Left cardiac atrium (tissue), 4 donors: ENCODE results near the gene SEPTIN1. TPM values are rescaled to one million over a fixed set of nuclear protein-coding genes. Genes with fewer than 3 reads are reported as not detected.
"Not testable (repeated sequence)": the region's sequence is repeated elsewhere in the genome, so short reads cannot be mapped to it uniquely, and the experiment has no call there.

Source experiments
- ATAC-seq, 2 donors: fragments of 200-7000 bp; cut with Tn5 transposase; one replicate each; pipeline ENCODE4 v1.9.1; 2020; ENCODE audit warnings: mild to moderate bottlenecking in 2 of 2, moderate library complexity in 2 of 2
- DNase-seq: peaks from one replicate; pipeline ENCODE4 v3.0.0-alpha.2; 2020
- intact Hi-C, 2 donors: fragments of 100-400 bp; cut with DNase I; formaldehyde crosslinking; loops; one replicate each; pipeline versions ENCODE4 v1.14.1 to v1.15.1; 2022 to 2023
- total RNA-seq, 2 donors: library from RNA; stranded (reverse); fragmentation: NEBNext Ultra II Directional; extraction: Animal tissue kit (Norgen Biotek cat#: 25700); gene quantifications; one replicate each; pipeline ENCODE4 v1.2.1, GENCODE V29; 2021
- donor health status: DM: no; HTN: yes; CAD: no.
- donor health status: DM: no; HTN: yes; CAD: no; lungs with severe emphysema.
- donor health status: DM: yes; HTN: yes; CAD: no.
- donor health status: Dilated cardiomyopathy.

Gene SEPTIN1
- total RNA-seq, 2 donors from 2014 or later, result 2.0 to 3.4 TPM

DNA sequence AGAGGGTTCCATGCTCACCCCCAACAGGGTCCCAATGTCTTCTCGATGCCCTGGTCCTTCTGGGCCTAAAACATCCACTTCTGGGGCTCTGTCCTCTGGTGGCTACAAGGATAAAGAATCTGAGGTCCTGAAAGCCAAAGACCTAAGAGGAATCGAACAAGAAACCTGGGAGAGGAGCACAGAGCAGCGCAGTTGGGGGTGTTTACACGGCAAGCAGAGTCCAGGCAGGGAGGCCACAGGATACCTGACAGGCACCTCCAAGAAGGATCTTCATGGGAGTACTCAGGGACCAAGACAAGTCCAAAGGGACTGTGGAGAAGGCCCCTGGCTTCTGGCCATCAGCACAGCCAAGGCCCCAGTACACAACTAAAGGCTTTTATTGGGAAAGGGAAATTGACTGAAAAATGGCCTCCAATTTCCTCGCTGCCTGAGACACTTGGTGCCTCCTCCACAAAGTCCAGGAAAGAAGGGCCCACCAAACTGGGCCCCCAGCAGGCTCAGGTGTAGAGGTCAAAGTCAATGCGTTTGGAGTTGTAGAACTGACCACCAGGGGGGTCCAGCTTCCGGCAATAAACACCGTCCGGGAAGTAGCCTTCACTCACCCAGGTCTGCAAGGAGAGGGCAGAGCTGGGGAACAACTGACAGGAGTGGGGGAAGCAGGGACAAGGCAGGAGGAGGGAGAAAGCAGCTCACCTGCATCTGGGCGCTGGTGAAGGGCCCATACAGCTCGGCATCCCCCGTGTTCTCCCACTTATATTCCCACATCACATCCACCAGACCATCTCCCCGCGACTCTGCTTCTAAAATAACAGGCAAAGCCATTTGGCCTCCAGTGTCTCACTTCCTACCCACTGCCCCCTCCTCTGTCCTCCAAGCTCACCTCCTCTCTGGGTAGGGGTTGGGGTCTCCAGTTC, 29.6 kb downstream of the SEPTIN1 start:
- ATAC-seq (no peak), DNase-seq (no peak)
- intact Hi-C loops, result loop anchor here in 1 of 2 donors (10.0 kb wide), 1 partner anchor 52 kb away; the partner anchor contains the start of gene ZNF771

- peak; percentile 87 for DNase-seq
- peak; percentile 44 to 61 for ATAC-seq
- intact Hi-C loops, result loop anchor here in 1 of 2 donors (10.0 kb wide), 1 partner anchor 53 kb away; the partner anchor contains the start of gene ZNF771
Observed at GRCh38 chr16:30351586-30352419, 30.6 kb downstream of the SEPTIN1 start.

DNA sequence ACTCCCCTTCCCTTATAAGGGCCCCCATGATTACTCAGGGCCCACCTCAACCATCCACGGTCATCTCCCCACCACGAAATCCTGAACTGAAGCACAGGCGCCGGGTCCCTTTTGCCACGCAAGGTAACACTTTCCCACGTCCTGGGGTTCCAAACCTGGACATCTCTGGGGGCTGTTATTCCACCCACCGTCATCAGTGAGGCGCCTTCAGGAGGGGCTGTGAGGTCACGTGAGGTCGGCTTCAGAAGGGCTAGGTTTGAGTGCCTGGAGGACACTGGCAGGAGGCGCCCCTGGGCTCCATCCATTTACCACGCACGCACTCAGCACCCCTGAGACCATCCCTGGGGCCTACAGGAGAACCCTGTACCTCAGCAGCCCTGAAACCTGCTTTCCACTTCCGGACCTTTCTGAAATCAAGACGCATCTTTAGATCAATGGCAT, 31.3 kb downstream of the SEPTIN1 start:
- DNase-seq, result no peak
- ATAC-seq, result no peak
- intact Hi-C loops, result loop anchor here in 1 of 2 donors (10.0 kb wide), 1 partner anchor 54 kb away; the partner anchor contains the start of gene ZNF771

GRCh38 chr16:30350134-30350871, 32.1 kb downstream of the SEPTIN1 start:
- DNase-seq (no peak), ATAC-seq (no peak)
- intact Hi-C loops, result loop anchor here in 1 of 2 donors (10.0 kb wide), 1 partner anchor 54 kb away; the partner anchor contains the start of gene ZNF771

DNA sequence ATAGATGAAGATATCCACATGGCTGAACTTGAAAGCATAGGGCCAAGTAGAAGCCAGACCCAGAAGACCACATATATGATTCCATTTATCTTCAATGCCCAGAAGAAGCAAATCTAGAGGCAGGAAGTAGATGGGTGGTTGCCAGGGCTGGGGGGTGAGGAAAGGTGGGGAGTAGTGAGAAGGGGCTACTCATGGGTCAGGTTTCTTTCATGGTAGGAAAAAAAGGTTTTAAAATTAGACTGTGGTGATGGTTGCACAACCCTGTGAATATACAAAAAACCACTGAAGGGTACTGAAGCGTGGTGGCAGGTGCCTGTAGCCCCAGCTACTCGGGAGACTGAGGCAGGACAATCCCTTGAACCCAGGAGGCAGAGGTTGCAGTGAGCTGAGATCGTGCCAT, 32.7 kb downstream of the SEPTIN1 start:
- intact Hi-C loops, result loop anchor here in 1 of 2 donors (10.0 kb wide), 1 partner anchor 55 kb away; the partner anchor contains the start of gene ZNF771
- ATAC-seq (no peak), DNase-seq (no peak)

DNA sequence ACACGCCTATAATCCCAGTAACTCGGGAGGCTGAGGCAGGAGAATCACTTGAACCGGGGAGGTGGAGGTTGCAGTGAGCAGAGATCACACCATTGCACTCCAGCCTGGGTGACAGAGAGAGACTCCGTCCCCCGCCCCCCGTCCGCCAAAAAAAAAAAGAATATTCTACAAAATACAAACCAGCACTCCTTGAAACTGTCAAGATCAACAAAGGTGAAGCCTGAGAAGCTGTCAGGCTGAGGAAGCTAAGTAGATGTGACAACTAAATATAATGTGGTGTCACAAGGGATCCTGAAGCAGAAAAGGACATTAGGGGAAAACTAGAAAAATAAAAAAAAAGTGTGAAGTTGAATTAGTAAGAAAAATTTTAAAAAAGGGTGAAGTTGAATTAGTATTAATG, 33.4 kb downstream of the SEPTIN1 start:
- intact Hi-C loops, result no loop called here
- DNase-seq (no peak), ATAC-seq (no peak)

DNA sequence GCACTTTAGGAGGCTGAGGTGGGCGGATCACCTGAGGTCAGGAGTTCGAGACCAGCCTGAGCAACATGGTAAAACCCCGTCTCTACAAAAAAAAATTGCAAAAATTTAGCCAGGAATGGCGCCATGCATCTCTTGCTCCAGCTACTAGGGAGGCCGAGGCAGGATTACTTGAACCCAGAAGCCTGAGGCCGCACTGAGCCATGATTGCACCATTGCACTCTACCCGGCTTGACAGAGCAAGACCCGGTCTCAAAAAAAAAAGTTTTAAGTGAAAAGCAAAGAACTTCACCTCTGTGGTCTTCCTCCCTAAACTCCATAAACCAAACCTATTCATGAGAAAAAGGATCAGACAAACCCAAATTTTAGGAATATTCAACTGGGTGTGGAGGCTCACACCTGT, 34.2 kb downstream of the SEPTIN1 start:
- intact Hi-C loops, result no loop called here
- no peak for DNase-seq
- no peak for ATAC-seq

DNA sequence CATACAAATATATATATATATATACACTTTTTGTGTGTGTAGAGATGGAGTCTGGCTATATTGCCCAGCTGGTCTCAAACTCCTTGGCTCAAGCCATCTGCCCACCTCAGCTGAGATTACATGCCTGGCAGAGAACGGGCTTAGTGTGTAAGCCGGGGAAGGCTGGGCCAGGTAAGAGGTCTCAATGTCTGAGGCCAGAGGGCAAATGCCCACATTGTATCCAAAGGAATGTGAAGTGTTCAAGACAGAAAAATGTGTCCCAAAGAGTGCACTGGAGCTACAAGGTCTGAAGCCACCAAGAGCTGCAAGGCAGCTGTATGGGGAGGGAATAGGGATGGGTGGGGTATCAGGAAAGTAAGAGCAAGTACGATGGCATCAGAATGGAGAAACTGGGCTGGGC, 36.1 kb downstream of the SEPTIN1 start:
- intact Hi-C loops, result no loop called here
- DNase-seq, result no peak
- no peak for ATAC-seq

GRCh38 chr16:30343491-30343820, 38.9 kb downstream of the SEPTIN1 start:
- intact Hi-C loops, DNase-seq: not testable (repeated sequence)

GRCh38 chr16:30342751-30343490, 39.4 kb downstream of the SEPTIN1 start:
- no peak for DNase-seq
- ATAC-seq, result no peak

More at GRCh38 chr16:30343491-30343820, 38.9 kb downstream of the SEPTIN1 start:
- not testable (repeated sequence) for ATAC-seq

DNA sequence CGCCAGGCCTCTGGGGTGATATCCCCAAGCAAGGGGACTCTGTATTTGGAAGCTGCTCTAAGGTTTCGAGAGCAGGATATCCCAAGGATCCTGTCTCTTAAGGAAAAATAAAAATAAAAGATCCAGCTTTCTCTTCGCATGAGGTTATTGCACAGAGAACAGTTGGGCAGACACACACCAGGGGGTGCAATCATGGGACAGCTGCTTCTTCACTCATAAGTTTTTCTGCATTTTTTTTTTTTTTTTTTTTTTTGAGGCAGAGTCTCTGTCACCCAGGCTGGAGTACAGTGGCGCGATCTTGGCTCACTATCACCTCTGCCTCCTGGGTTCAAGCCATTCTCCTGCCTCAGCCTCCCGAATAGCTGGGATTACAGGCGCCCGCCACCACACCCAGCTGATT, 40.4 kb downstream of the SEPTIN1 start:
- intact Hi-C loops, ATAC-seq, DNase-seq: not testable (repeated sequence)

More at GRCh38 chr16:30342751-30343490, 39.4 kb downstream of the SEPTIN1 start:
- intact Hi-C loops, result no loop called here

DNA sequence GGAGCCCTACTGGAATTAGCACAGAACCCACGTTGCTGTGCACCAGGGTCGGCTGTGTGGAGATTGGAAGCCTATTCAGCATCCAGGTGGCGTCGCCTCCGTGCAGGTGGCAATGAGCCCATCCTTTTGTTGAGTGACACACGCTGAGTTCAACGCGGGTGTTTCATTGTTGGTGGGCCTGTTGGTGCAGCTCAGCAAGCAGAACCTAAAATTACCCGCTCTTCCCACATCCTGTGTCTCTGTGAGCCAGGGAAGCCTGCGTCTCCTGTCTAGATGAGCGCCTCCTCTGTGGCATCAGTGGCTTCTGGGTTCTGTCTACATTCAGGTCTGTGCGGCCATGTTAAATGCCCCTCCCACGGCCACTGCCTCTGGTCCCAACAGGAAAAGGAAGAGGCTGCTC, 41.7 kb downstream of the SEPTIN1 start:
- intact Hi-C loops, result no loop called here
- no peak for ATAC-seq
- DNase-seq, result no peak

- DNase-seq, ATAC-seq, intact Hi-C loops: not testable (repeated sequence)
Observed at GRCh38 chr16:30338715-30339114, 43.6 kb downstream of the SEPTIN1 start.

- intact Hi-C loops, ATAC-seq, DNase-seq: not testable (repeated sequence)
Observed at GRCh38 chr16:30337964-30338357, 44.4 kb downstream of the SEPTIN1 start.

GRCh38 chr16:30335598-30336474, 46.5 kb downstream of the SEPTIN1 start:
- DNase-seq (no peak), ATAC-seq (peak; percentile 3 to 34)
- intact Hi-C loops, result no loop called here

DNA sequence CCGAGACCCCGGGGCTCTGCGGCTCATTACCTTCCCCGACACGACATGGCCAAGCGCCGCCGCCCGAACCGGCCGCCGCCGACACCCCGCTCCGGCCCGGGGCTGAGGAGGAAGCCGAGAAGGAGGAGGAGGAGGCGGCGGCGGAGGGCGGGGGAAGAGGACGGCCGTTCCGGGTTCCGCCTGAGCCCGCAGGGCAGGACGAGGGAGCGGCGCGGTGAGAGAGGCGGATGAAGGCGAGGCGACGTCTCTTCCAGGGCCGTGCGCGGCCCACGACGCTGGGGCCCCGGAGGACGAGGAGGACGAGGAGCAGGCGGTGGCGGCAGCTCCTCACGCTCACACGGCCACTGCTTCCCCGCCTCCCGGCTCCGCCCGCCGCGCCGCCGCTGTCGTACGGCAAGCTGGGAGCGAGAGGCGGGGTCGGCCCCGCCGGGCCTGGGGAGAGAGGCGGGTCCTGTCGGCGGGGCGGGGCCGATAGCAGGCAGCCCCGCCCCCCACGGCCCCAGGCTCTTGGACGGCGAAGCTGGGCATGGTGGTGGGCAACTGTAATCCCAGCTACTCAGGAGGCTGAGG, 47.2 kb downstream of the SEPTIN1 start:
- peak; percentile 94 to 97 for ATAC-seq
- intact Hi-C loops, result not testable (repeated sequence)
- DNase-seq, result peak; percentile 88

GRCh38 chr16:30334473-30334989, 47.8 kb downstream of the SEPTIN1 start:
- DNase-seq, result peak; percentile 87
- ATAC-seq, result peak; percentile 95 to 98
- intact Hi-C loops, result not testable (repeated sequence)
